ENCODE measurements around the gene PDE7B. TPM values are rescaled to one million over a fixed set of nuclear protein-coding genes. Genes with fewer than 3 reads are reported as not detected.
A peak's percentile ranks its signal among the peaks of the same experiment; 100 is the strongest.

Gene PDE7B
- total RNA-seq, 1 donor from 2014 or later: 24.5 TPM

DNA sequence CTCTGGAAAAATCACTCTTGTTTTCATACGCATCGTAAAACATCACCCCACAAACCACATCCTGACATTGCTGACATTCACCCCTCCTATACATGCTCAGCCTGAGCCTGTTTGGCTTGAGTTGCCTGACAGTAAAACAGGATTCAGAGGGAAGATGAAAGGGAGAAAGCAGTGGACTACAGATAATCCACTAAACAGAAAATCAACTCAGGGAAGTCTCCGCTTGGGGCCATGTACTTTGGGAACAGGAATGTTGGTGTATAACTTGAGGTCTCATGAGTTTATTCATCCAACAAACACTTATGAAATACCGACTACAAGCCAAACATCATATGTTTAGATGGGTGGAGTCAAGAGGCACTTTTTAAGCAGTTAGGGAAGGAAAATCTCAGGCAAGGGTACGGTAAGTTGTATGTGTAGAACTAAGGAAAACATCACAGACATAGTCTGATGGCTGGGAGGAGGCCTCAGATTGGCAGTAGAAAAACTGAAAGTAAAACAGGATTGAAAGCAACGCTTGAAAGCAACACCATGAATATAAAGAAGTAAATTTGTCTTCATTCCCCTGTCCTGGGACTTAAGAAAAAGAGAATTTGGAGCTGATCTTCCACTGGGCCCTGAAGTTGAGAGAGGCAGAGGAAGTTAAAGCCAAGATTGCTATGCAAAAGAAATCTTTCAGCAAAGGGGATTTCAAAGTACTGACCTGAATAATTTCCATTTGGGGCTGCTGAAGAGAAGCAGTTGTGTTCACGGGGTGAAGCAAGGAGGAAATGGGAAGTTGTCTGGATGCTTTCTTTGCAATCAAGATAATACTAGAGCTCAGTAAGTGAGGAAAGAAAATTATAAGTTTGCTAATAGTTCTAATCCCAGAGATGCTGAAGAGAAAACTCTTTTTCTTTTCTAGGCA lies 28.8 kb downstream of the PDE7B start:
- DNase-seq (no peak), ATAC-seq (peak; percentile 38)
- intact Hi-C loops (cut with micrococcal nuclease): no loop called here

DNA sequence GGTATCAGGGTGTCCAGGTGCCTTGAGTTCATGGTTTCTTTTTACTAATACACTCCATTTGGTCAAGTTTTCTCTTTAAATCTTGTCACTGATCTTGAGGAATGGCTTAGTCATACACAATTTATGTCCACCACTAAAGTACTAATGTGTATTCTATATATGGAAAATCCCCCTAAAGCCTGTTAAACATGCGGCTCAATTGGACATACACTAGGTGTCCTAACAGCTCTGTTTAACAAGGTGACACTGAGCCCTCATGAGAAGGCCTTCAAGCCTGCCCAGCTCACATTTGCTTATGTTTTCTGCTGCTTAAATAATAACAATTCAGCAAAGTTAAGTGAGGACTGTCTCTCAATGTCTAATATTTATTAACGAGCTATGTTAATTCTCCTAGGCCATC lies 31.5 kb downstream of the PDE7B start:
- intact Hi-C loops (cut with micrococcal nuclease): no loop called here
- DNase-seq: no peak
- no peak for ATAC-seq

DNA sequence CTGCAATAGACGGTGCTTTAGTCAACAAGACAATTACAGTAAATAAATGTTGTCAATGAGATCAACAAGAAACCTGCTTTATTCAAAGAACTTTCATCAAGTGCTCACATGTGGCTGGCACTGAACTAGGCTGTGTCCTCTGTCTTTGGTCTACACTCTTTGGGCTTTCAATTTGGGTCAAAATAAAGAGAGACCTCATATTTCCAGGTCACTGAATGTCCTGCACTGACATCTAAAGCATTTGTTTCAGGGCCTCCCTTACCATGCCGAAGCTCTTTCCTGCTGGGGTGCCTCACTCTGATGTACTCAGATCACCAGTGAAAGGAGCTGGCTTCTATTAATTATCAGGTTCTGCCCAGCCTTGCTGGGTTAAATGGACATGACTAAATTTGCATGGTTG lies 32.0 kb downstream of the PDE7B start:
- ATAC-seq (no peak), DNase-seq (no peak)
- intact Hi-C loops (cut with micrococcal nuclease): no loop called here

DNA sequence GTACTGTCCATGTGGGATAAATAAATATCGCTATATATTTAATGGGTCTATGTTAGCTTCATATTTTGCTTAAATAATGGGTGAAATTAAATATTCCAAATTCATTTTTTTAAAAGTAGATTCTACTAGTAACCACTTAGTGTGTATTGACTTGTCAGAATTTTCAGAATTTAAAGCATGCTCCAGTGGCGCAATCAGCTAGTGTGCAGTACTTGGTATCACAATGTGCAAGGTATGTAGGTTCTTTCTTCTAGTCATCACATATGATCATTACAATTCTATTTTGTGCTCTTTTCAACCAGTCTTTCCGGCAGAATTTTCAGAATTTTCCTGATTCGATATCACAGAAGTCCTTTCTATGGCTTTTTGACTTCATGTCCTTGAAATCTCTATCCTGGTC lies 32.6 kb downstream of the PDE7B start:
- intact Hi-C loops (cut with micrococcal nuclease): no loop called here
- no peak for ATAC-seq
- DNase-seq: no peak

DNA sequence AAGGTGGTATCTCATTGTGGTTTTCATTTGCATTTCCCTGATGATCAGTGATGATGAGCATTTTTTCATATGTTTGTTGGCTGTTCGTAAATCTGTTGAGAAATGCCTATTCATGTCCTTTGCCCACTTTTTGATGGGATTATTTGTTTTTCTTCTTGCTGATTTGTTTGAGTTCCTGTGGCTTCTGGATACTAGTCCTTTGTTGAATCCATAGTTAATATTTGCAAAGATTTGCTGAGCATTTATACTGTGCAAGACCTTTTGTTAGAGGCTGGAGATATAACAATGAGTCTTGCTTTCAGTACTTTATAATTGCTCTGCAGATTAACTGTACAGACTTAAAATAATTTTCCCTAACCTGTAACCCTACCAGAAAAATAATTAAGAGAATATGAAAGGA lies 35.6 kb downstream of the PDE7B start:
- ATAC-seq (no peak), DNase-seq (no peak)
- intact Hi-C loops (cut with micrococcal nuclease): no loop called here

DNA sequence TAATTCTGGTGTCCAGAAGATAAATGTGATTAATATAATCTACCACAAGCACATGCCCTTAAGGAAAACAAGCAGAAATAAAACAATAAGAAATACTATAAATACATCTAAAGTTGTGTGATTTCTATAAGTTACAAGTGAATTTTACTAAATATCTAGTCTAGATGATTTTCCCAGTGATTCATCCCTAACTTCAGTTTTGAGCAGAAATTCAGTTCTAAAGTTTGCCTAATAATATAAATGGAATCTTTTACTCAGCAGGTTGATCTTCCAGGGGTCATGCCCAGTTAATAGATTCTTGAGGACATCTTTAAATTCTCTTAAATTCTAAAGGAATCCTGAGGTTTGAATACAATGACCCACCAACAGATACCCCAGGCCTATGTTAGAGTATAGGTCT lies 37.3 kb downstream of the PDE7B start:
- no peak for DNase-seq
- intact Hi-C loops (cut with micrococcal nuclease): no loop called here
- no peak for ATAC-seq

DNA sequence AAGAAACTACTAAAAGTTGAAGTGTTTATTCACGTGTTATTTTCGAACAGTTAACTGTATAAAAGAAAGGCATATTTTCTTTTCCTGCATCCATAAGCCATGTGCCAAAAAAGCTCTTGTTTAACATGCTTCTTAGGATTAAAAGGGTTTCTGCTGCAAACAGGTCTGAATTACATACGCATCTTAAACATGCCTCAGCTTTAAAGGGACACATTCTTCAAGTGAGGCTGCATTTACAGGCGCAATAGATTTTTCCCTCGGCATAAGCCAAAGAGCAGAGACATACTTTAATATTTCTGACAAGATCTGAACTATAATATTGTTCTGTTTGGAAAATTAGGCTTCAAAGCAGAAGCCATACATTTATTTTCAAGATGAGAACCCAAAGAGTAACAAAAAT lies 39.4 kb downstream of the PDE7B start:
- no peak for ATAC-seq
- intact Hi-C loops (cut with micrococcal nuclease): no loop called here
- no peak for DNase-seq

DNA sequence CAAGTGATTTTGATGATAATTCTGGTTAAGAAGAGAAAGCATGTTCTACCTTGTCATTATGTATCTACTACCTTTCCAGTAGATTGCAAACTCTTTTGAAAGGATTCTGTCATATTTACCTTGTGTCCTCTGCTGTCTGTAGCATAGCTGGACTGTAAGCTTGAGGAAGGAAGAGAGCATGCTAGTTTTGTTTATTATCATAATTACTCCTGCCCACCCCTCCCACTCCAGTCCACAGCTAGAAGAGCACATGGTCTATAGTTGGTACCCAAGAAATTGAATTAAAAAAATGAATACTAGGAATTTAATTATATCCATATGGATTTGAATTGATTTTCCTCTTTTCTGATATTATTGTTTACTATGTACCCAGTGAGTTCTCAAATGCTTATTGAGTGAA lies 40.2 kb downstream of the PDE7B start:
- intact Hi-C loops (cut with micrococcal nuclease): no loop called here
- ATAC-seq (no peak), DNase-seq (no peak)

DNA sequence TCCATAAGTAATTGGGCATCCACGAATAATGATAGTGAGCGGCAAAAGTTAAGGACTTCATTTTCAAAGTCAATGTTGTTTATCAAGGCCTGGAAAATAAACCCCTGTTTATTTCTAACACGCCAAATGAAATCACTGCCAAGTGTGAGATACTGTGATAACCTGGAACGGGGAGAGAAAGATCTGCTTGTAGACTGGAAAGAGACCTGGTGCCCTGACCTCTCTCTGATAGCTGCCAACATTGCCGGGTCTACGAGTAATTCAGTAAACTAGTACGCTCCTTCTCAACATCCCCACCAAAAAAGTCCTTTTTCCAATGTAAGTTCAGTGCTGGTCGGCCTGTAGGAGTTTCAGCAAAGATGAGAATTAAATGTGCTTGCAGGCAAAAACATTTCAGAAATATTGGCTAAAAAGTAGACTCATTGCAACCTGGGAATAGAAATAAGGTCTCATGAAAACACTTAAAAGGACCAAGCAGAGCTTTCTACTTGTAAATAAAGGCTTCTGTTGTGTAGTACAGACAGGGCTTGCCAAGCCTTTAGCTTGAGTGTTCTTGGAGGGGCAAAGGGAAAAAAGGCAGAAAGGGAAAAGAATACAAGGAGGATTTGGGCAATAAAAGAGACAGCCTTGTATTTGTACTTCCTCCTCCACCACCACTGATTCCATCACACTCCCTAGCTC lies 43.9 kb downstream of the PDE7B start:
- ATAC-seq (no peak), DNase-seq (no peak)
- intact Hi-C loops (cut with micrococcal nuclease): no loop called here

DNA sequence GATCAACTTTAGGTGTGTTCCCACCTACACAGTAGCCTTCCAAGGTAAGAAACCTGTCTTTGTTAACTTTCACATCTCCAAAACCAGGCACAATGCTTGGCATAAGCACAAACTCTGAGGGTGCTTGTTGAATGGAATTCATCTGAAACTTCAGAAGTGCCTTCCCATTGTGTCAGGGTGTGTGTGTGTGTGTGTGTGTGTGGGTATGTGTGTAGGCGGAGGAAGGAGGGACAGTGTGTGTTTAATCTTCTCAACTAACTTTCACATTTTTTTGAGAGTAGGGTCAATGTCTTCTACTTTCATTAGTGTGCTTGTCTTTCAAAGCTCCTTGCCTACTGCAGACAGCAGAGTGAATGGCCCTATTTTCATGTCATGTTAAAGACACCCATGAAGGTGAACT lies 45.6 kb downstream of the PDE7B start:
- intact Hi-C loops (cut with micrococcal nuclease): no loop called here
- no peak for ATAC-seq
- DNase-seq: no peak

DNA sequence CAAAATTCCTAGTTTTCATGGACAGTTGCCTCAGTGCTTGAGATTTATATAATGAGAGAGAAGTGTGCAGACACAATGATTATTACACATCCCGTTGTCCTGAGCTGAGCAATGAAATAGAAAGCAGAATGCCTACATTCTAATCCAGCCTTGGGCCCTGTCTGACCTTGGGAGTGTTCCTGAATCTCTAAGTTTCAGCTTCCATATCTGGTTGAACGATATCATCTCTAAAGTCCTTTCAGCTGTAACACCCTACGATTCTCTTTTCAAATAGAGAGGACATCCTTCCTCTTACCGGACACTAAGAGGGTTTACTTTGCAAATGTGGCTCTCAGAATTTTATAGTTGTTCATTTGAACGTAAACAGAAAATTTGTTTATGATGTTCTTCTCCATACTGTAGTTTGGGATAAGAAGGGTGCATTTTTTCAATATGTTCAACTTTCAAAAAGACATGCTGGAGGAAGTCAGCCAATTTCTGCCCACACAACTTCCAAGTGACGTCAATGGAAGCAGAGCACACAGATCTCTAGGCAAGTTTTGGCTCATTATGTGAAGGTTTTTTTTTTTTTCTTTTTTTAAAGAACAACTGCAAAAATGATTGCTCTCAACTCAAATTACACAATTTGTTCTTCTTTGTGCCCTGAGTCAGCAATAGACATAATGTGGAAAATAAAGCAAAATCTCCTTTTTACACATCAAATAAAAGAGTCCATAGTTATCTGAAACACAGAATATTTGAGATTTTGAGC lies 50.4 kb downstream of the PDE7B start:
- peak; percentile 87 for ATAC-seq
- DNase-seq: peak; percentile 39
- intact Hi-C loops (cut with micrococcal nuclease): no loop called here

DNA sequence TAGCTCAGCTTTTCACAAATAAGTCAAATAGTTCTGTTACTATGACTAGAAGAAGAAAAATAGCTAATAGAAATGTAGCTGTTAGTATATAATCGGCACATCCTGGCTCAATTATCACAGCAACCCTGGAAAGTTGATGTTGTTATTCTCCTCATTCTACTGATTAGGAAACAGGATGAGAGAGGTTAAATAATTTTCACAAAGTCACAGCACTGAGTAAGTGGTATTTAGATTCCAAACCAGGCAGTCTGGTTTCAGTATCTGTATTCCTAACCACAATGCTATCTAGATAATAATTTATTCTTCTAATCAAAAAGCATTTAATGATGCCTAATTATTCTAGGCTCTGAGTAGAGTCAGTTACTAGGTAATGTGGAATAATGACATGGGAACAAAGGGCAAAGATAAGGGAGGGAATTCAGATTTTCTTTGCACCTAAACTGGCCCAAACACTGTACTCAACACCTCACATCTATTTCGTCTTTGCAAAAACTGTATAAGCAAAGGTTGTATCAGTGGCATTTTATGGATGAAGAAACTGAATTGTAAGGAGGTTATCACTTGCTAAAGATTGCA lies 51.3 kb downstream of the PDE7B start:
- DNase-seq (no peak), ATAC-seq (peak; percentile 38)
- intact Hi-C loops (cut with micrococcal nuclease): no loop called here

DNA sequence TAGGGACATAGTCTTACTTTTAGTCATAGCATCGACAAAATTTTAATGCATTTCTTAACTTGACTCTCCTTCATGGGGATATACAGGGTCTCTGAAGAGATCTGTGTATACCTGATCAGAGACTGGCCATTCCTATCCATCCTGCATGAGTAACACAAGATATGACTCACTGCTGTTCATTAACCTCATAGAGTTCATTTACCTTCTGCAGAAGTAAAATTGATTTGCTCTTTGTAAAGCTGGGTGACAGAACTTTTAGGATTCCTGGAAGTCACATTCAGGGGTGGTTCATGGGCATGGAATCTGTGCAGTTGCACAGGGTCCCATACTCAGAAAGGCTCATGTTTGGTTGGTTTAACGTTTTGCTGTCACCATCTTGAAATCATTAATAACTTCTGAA lies 53.2 kb downstream of the PDE7B start:
- intact Hi-C loops (cut with micrococcal nuclease): no loop called here
- ATAC-seq (no peak), DNase-seq (no peak)

DNA sequence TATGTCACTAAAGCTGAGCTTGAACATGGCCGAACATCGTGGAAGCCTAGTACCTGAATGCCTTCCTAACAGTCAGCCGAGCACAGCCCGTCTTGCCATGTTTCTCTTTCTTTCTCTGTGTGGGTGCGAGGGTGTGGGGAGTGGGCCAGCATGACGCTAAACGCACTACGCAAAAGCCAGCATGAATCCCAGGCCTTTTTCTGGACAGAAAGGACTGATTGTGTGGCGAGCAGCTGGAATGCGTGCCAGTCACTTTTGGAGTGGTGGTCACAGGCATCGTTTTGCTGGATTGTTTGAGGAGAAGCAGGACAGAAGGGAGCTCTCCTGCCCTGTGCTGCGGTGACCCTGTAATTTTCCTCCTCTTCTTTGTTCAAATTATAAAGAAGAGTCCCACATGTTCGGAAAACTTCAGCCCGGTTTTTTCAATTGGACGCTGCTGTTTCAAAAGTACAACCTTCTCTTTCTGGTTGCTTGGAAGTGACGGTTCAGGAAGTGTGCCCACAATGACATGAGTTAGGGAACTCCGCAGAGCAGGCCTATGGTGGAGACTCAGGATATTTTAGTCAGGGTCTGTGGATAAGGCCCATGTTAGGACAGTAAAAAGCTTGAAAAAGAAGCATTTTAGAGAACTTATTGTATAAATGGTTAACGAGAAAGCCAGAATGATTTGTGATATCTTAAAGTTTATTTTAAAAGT lies 54.3 kb downstream of the PDE7B start:
- intact Hi-C loops (cut with micrococcal nuclease): no loop called here
- no peak for ATAC-seq
- DNase-seq: no peak

DNA sequence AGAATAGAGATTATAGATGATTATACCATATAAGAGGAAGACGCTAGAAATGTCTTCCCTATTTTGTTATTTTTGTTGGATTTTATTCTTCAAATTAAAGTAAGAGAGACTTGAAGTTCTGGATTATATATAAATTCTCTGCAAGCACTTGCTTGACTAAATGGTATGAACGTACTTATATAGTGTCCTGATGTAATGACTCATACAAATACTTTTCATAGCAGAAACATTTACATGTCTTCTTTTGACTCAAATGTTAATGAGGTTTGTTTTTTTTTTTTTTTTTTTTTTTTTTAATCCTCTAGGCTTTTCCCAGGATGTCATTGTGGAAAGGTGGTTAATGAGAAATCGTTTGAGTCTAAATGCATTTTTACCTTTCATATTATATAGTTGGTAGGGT lies 55.0 kb downstream of the PDE7B start:
- intact Hi-C loops (cut with micrococcal nuclease): no loop called here
- DNase-seq: no peak
- ATAC-seq: no peak

DNA sequence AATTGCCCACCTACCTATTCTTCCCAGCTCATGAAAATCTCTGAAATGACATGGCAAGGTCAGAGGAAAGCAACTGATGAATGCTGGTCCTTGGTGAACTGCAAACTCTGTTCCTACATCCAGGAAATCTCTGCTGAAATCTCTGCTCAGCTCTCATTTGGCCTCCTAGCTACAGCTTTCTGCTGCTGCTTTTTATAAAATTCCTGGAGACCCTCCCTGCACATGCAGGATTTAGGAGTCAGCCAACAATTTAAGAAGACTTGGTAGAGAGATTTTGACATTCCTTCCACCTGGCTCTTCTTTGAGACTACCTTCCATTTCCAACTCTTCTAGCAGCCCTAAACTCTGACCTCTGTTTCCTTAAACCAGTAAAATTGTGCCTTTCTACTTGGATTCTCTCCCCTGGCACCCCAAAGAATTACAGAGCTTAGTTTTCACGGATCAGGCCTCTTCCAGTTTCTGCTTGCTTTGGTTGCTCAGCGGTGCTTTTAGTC lies 55.5 kb downstream of the PDE7B start:
- intact Hi-C loops (cut with micrococcal nuclease): no loop called here
- no peak for DNase-seq
- ATAC-seq: no peak

DNA sequence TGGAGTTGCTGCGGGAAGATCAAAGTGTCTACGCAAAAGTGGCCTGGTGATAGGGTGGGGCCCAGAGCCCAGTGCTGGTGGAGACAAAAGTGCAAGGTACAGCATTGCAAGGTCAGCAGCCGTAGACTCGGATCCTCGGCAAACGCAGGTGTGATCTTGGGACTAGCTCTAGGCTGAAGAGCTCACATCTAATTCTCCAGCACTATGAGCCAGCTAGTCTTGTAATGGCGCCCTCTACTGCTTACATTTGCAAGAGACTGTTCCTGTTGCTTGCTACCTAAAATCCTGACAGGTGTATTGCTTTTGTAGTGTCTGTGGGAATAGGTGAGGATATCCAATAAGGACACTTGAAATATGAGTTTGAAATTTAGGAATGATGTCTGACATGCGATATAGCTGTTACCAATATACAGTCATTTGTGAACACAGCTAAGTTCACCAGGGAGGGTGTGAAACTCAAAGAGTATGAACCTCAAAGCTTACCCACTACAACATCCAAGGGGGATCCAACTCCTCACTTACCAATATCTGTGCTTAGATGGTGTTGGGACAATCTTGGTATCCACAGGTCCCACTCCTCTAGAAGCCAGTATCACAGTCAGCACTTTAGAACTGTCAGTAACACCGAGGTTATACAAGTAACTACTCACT lies 58.4 kb downstream of the PDE7B start:
- no peak for ATAC-seq
- no peak for DNase-seq

DNA sequence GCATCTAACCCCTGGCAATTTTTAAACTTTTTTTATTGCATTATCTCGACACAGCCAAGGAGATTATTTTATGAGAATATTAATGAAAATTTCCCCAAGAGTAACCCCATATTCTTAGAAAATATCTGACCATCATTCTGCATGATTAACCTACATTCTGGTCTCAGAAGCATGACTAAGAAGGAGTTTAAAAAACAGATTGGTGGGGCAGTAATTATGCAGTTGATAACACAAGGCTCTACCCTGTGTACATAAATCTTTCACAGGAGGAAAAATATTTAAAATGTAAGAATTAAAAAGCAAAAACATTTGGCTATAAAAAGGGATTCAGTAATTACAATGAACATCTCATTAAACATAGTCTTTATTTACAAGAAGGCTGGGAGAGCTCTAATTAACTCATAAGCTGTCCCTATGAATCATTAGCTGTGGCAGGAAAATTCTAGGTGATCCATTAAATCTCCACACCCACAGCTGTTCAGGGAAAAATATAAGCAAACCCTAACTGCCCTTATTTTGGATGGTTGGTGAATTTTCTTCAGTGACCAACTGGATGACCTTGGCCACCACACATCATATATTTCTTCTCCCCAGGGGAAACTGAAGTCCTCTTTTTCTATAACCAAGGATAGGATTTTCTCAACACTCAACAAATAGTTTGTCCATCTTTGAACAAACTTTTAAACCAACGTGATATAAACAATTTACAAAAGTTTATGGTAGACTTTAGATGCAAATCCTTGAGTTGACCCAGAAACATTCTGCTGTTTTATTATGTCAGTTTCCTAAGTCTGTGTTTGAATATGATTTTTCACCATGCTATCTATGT lies 59.5 kb downstream of the PDE7B start:
- no peak for DNase-seq

More for the DNA sequence above, 58.4 kb downstream of the PDE7B start:
- intact Hi-C loops (cut with micrococcal nuclease): no loop called here

More for the DNA sequence above, 59.5 kb downstream of the PDE7B start:
- intact Hi-C loops (cut with micrococcal nuclease): no loop called here
- no peak for ATAC-seq
